ENCODE results near the gene ABCC10. TPM values are rescaled to one million over a fixed set of nuclear protein-coding genes. Genes with fewer than 3 reads are reported as not detected.
A peak's percentile ranks its signal among the peaks of the same experiment; 100 is the strongest.

Gene ABCC10
- total RNA-seq, 1 experiment from 2014 or later: 31.8 TPM

GRCh38 chr6:43393602-43394001 is 33.7 kb upstream of the ABCC10 start:
- peak overlapping the region in 1 of 3 experiments; percentile 47; a peak in 4 of 7 replicates for H3K27ac Mint-ChIP-seq
- no peaks in the 10 kb centered on the region for H3K9me3 Mint-ChIP-seq
- H3K27me3 ChIP-seq (ENCODE audit: insufficient read depth, low read length): no peaks in the 10 kb centered on the region
- no peak overlapping the region for H2AK5ac ChIP-seq (ENCODE audit: insufficient read length, low read length)
- no peaks in the 10 kb centered on the region for H3K36me3 Mint-ChIP-seq (ENCODE audit: insufficient read depth in 1 of 3, low read depth in 3 of 3)
- no peak overlapping the region for H3T11ph ChIP-seq (ENCODE audit: low read length)
- no peaks in the 10 kb centered on the region for H4K20me1 ChIP-seq (ENCODE audit: control insufficient read depth, insufficient read depth, insufficient read length)
- no peak for TF ChIP-seq CTCF (conservative IDR thresholded peaks at IDR 0.05)
- no peak for DNase-seq
- no peak overlapping the region for H3K18ac ChIP-seq (ENCODE audit: insufficient read length, low read depth, low read length)
- peaks cover 3% of the 10 kb centered on the region; the same call in 1 of the 2 replicates for H3K4me1 ChIP-seq (ENCODE audit: insufficient read depth, low read length)
- no peak overlapping the region for H3K27ac ChIP-seq (ENCODE audit: insufficient read length, low read depth, low read length)
- peaks cover 6% of the 10 kb centered on the region for H3K27me3 Mint-ChIP-seq (ENCODE audit: low read depth)
- no CpG with 5 or more reads among the region's 5 CpGs for WGBS (ENCODE audit: extremely low coverage, insufficient read length, low lambda C conversion rate)
- H3K14ac ChIP-seq (ENCODE audit: insufficient read depth, low read length): no peak overlapping the region
- no peak overlapping the region for H3K56ac ChIP-seq (ENCODE audit: insufficient read length, low read depth, low read length)
- H2BK5ac ChIP-seq (ENCODE audit: insufficient read length, low read length): no peak overlapping the region
- no peak overlapping the region for H4K8ac ChIP-seq (replicated peaks; ENCODE audit: insufficient read length, low read depth, low read length)
- H2BK120ac ChIP-seq (ENCODE audit: low read depth, low read length, poor library complexity, severe bottlenecking): no peak overlapping the region
- H3K4me3 Mint-ChIP-seq: no peak overlapping the region
- no peak overlapping the region for H3K23ac ChIP-seq (ENCODE audit: insufficient read length, low read depth, low read length)
- H3K4ac ChIP-seq (ENCODE audit: low read depth, low read length): no peak overlapping the region
- no peak overlapping the region for H3K9ac ChIP-seq (ENCODE audit: extremely low read depth, insufficient read length, low read length)
- H2BK12ac ChIP-seq (ENCODE audit: insufficient read length, low read depth, low read length): no peak overlapping the region
- H2BK15ac ChIP-seq (ENCODE audit: low read depth, low read length): no peak overlapping the region
- H2BK20ac ChIP-seq (ENCODE audit: low read depth, low read length, poor library complexity, severe bottlenecking): no peak overlapping the region
- no peak overlapping the region for H3K4me2 ChIP-seq (ENCODE audit: insufficient read depth, insufficient read length, low read length)
- no peaks in the 10 kb centered on the region for H3K79me2 ChIP-seq (ENCODE audit: insufficient read depth, low read length)
- H4K5ac ChIP-seq (ENCODE audit: insufficient read length, low read depth, low read length): no peak overlapping the region
- peaks cover 18 to 40% of the 10 kb centered on the region in 2 experiments for H3K4me1 Mint-ChIP-seq
- H3K79me1 ChIP-seq (ENCODE audit: insufficient read depth, low read depth, low read length, poor library complexity, severe bottlenecking): no peaks in the 10 kb centered on the region
- no peak overlapping the region for H4K91ac ChIP-seq (ENCODE audit: insufficient read length, low read depth, low read length)
- H3K23me2 ChIP-seq (ENCODE audit: insufficient read length, low read depth, low read length, poor library complexity, severe bottlenecking): no peaks in the 10 kb centered on the region
- no peaks in the 10 kb centered on the region for H3K9me3 ChIP-seq (ENCODE audit: control insufficient read depth, low read depth, low read length)
- peak overlapping the region; percentile 22 for H2AFZ ChIP-seq (ENCODE audit: low read length)
